Measurements from ENCODE around the gene YEATS4.

The YEATS4 gene

DNA sequence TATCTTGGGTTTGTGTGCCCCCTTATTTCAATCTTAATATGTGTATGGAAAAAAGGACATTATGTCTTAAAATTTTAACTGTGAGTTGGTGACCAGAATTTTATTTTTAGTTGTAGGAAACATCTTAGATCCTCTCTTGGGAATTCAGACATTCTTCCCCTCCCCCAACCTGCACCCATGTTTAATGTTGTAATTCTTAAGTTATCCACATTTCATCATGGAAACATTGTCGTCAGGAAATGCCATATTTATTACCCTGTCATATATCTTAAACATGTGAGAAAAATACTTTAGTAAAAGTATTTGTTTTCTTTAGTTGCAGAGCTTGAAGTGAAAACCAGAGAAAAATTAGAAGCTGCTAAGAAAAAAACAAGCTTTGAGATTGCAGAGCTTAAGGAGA, 30.3 kb downstream of the YEATS4 start:
- Histone ChIP-seq H4K91ac (ENCODE audit: low read depth, low read length, poor library complexity) (no peak overlapping the region), H3K27me3 (ENCODE audit: control insufficient read depth in 3 of 3, insufficient read depth in 3 of 3, low read depth in 1 of 3, low read length in 3 of 3) (no peaks in the 10 kb centered on the region), H3K4me3 (ENCODE audit: low read length in 2 of 2) (no peak overlapping the region), H3K36me3 (replicated peaks in 1 of 2; ENCODE audit: control insufficient read depth in 2 of 2, insufficient read depth in 2 of 2, low read length in 2 of 2) (peaks cover 0 to 63% of the 10 kb centered on the region in 2 donors), H3K4me1 (ENCODE audit: control insufficient read depth in 2 of 2, insufficient read depth in 1 of 2, low read depth in 1 of 2, low read length in 2 of 2) (no peaks in the 10 kb centered on the region), H2BK15ac (ENCODE audit: low read length) (no peak overlapping the region), H2BK120ac (ENCODE audit: low read depth, low read length) (no peak overlapping the region), H2BK12ac (ENCODE audit: low read length) (no peak overlapping the region), H2BK5ac (ENCODE audit: low read length) (no peak overlapping the region), H3K79me1 (ENCODE audit: low read depth, low read length) (no peaks in the 10 kb centered on the region), H3K14ac (ENCODE audit: low read length) (no peak overlapping the region), H3K9ac (ENCODE audit: low read depth, low read length, poor library complexity) (no peak overlapping the region), H4K8ac (ENCODE audit: low read depth, low read length) (no peak overlapping the region), H3K23ac (ENCODE audit: low read depth, low read length, poor library complexity) (no peak overlapping the region), H3K4ac (ENCODE audit: low read length) (no peak overlapping the region), H3K18ac (ENCODE audit: low read length) (no peak overlapping the region), H2AFZ (ENCODE audit: low read length) (no peak overlapping the region), H3K27ac (replicated peaks; ENCODE audit: low read length) (no peak overlapping the region), H3K4me2 (ENCODE audit: insufficient read depth, low read length, poor library complexity, severe bottlenecking) (no peak overlapping the region), H2AK5ac (ENCODE audit: low read depth, low read length) (no peak overlapping the region), H3K9me3 (replicated peaks in 1 of 2; ENCODE audit: control insufficient read depth in 2 of 2, insufficient read depth in 1 of 2, low read depth in 1 of 2, low read length in 2 of 2) (no peaks in the 10 kb centered on the region)
- WGBS, 2 donors (ENCODE audit: extremely low coverage in 2 of 2, insufficient read length in 2 of 2, insufficient replicate concordance in 1 of 2) = no CpG with 5 or more reads among the region's 1 CpG
- no peak for DNase-seq (ENCODE audit: low spot score)

DNA sequence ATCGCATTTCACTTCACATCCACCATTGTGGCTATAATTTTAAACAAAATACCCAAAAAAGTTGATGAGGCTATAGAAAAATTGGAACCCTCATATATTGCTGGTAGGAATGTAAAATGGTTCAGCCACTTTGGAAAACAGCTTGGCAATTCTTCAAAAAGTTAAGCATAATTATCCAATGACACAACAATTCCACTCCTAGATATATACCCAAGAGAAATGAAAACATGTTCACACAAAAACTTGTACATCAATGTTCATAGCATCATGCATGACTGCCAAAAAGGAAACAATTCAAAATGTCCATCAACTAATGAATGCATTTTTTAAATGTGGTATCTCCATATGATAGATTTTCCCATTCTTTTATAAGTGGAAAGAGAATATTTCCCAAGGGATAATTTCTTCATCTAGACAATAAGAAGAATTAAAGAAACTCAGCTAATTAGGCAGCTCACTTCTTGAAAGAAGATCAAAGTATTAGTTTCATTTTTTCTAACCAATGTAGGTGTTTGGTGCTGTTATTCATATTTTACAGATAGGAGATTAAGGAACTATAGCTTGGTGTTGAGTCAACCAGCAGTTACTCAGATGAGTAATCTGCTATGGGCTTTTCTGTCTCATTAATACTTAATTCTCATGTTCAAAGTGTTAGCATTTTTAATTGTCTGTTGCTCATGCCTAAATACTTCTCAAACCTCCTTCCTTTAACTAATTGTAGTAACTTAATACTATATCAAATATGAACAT, 32.8 kb downstream of the YEATS4 start:
- Histone ChIP-seq H3K23ac (ENCODE audit: low read depth, low read length, poor library complexity) (no peak overlapping the region), H2BK12ac (ENCODE audit: low read length) (no peak overlapping the region), H3K36me3 (replicated peaks in 1 of 2; ENCODE audit: control insufficient read depth in 2 of 2, insufficient read depth in 2 of 2, low read length in 2 of 2) (peaks cover 0 to 57% of the 10 kb centered on the region in 2 donors), H3K79me1 (ENCODE audit: low read depth, low read length) (no peaks in the 10 kb centered on the region), H3K9me3 (replicated peaks in 1 of 2; ENCODE audit: control insufficient read depth in 2 of 2, insufficient read depth in 1 of 2, low read depth in 1 of 2, low read length in 2 of 2) (peaks cover 2 to 11% of the 10 kb centered on the region in 2 donors), H3K27ac (replicated peaks; ENCODE audit: low read length) (no peak overlapping the region), H2AK5ac (ENCODE audit: low read depth, low read length) (no peak overlapping the region), H3K4me1 (ENCODE audit: control insufficient read depth in 2 of 2, insufficient read depth in 1 of 2, low read depth in 1 of 2, low read length in 2 of 2) (no peaks in the 10 kb centered on the region), H3K4me2 (ENCODE audit: insufficient read depth, low read length, poor library complexity, severe bottlenecking) (no peak overlapping the region), H3K27me3 (ENCODE audit: control insufficient read depth in 3 of 3, insufficient read depth in 3 of 3, low read depth in 1 of 3, low read length in 3 of 3) (no peaks in the 10 kb centered on the region), H2BK120ac (ENCODE audit: low read depth, low read length) (no peak overlapping the region), H3K4me3 (ENCODE audit: low read length in 2 of 2) (no peak overlapping the region), H3K9ac (ENCODE audit: low read depth, low read length, poor library complexity) (no peak overlapping the region), H4K8ac (ENCODE audit: low read depth, low read length) (no peak overlapping the region), H2BK15ac (ENCODE audit: low read length) (no peak overlapping the region), H3K18ac (ENCODE audit: low read length) (no peak overlapping the region), H3K14ac (ENCODE audit: low read length) (no peak overlapping the region), H3K4ac (ENCODE audit: low read length) (no peak overlapping the region), H2BK5ac (ENCODE audit: low read length) (no peak overlapping the region), H4K91ac (ENCODE audit: low read depth, low read length, poor library complexity) (no peak overlapping the region), H2AFZ (ENCODE audit: low read length) (no peak overlapping the region)
- WGBS, 2 donors (ENCODE audit: extremely low coverage in 2 of 2, insufficient read length in 2 of 2, insufficient replicate concordance in 1 of 2) = no CpG with 5 or more reads among the region's 1 CpG
- DNase-seq (ENCODE audit: low spot score) = no peak

DNA sequence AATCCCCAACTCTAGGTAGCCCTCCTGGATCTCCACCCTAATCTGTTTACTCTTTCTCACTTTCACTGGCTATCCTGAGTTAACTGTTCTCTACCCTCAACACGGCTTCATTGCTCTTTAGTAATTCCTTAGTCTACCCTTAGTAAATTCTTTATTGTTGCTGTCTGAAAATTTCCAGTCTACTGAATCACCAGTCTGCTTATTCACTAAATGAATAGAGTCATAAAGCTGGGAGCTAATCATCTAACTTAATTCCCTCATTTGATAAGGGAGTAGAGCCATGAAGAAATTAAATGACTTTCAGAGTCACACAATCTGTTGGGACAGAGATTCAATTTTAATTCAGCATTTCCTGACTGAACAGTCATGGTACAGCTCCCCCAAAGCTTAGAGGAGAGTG, 36.5 kb downstream of the YEATS4 start:
- Histone ChIP-seq H3K9ac (ENCODE audit: low read depth, low read length, poor library complexity) (no peak overlapping the region), H2AK5ac (ENCODE audit: low read depth, low read length) (no peak overlapping the region), H2BK120ac (ENCODE audit: low read depth, low read length) (no peak overlapping the region), H2AFZ (ENCODE audit: low read length) (no peak overlapping the region), H4K8ac (ENCODE audit: low read depth, low read length) (no peak overlapping the region), H3K14ac (ENCODE audit: low read length) (no peak overlapping the region), H4K91ac (ENCODE audit: low read depth, low read length, poor library complexity) (no peak overlapping the region), H3K18ac (ENCODE audit: low read length) (no peak overlapping the region), H3K23ac (ENCODE audit: low read depth, low read length, poor library complexity) (no peak overlapping the region), H3K36me3 (replicated peaks in 1 of 2; ENCODE audit: control insufficient read depth in 2 of 2, insufficient read depth in 2 of 2, low read length in 2 of 2) (peaks cover 0 to 34% of the 10 kb centered on the region in 2 donors), H3K79me1 (ENCODE audit: low read depth, low read length) (no peaks in the 10 kb centered on the region), H2BK15ac (ENCODE audit: low read length) (no peak overlapping the region), H3K4ac (ENCODE audit: low read length) (no peak overlapping the region), H2BK12ac (ENCODE audit: low read length) (no peak overlapping the region), H3K4me1 (ENCODE audit: control insufficient read depth in 2 of 2, insufficient read depth in 1 of 2, low read depth in 1 of 2, low read length in 2 of 2) (no peaks in the 10 kb centered on the region), H3K4me3 (ENCODE audit: low read length in 2 of 2) (no peak overlapping the region), H3K27ac (replicated peaks; ENCODE audit: low read length) (no peak overlapping the region), H3K4me2 (ENCODE audit: insufficient read depth, low read length, poor library complexity, severe bottlenecking) (no peak overlapping the region), H3K9me3 (replicated peaks in 1 of 2; ENCODE audit: control insufficient read depth in 2 of 2, insufficient read depth in 1 of 2, low read depth in 1 of 2, low read length in 2 of 2) (peaks cover 2 to 16% of the 10 kb centered on the region in 2 donors), H3K27me3 (ENCODE audit: control insufficient read depth in 3 of 3, insufficient read depth in 3 of 3, low read depth in 1 of 3, low read length in 3 of 3) (no peaks in the 10 kb centered on the region), H2BK5ac (ENCODE audit: low read length) (no peak overlapping the region)
- DNase-seq (ENCODE audit: low spot score) = no peak
- WGBS, 2 donors (ENCODE audit: extremely low coverage in 2 of 2, insufficient read length in 2 of 2, insufficient replicate concordance in 1 of 2) = no CpG with 5 or more reads among the region's 1 CpG

DNA sequence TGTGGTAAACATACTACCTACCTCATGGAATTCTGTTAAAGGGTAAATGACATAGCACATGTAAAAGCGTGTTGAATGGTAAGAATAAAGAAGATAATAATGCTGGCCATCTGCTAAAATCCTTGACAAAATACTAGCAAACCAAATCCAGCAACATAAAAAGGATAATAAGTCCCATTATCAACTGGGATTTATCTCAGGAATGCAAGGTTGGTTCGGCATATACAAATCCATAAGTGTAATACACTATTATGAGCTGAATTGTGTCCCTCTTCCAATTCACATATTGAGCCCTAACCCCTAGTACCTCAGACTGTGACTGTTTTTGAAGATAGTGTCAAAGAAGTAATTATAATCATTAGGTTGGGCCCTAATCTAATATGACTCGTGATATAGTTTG, 37.4 kb downstream of the YEATS4 start:
- H2BK12ac ChIP-seq (ENCODE audit: low read length) = no peak overlapping the region
- no CpG with 5 or more reads among the region's 3 CpGs for WGBS, 2 donors (ENCODE audit: extremely low coverage in 2 of 2, insufficient read length in 2 of 2, insufficient replicate concordance in 1 of 2)
- no peak overlapping the region for H3K27ac ChIP-seq (replicated peaks; ENCODE audit: low read length)
- no peak overlapping the region for H2AK5ac ChIP-seq (ENCODE audit: low read depth, low read length)
- no peaks in the 10 kb centered on the region for H3K4me1 ChIP-seq (ENCODE audit: control insufficient read depth in 2 of 2, insufficient read depth in 1 of 2, low read depth in 1 of 2, low read length in 2 of 2)
- no peak overlapping the region for H4K91ac ChIP-seq (ENCODE audit: low read depth, low read length, poor library complexity)
- no peak for DNase-seq (ENCODE audit: low spot score)
- H2BK5ac ChIP-seq (ENCODE audit: low read length) = no peak overlapping the region
- H2BK120ac ChIP-seq (ENCODE audit: low read depth, low read length) = no peak overlapping the region
- no peak overlapping the region for H2BK15ac ChIP-seq (ENCODE audit: low read length)
- no peak overlapping the region for H3K14ac ChIP-seq (ENCODE audit: low read length)
- H3K9ac ChIP-seq (ENCODE audit: low read depth, low read length, poor library complexity) = no peak overlapping the region
- no peaks in the 10 kb centered on the region for H3K79me1 ChIP-seq (ENCODE audit: low read depth, low read length)
- H3K23ac ChIP-seq (ENCODE audit: low read depth, low read length, poor library complexity) = no peak overlapping the region
- no peak overlapping the region for H3K4me3 ChIP-seq (ENCODE audit: low read length in 2 of 2)
- H3K4me2 ChIP-seq (ENCODE audit: insufficient read depth, low read length, poor library complexity, severe bottlenecking) = no peak overlapping the region
- H3K36me3 ChIP-seq (replicated peaks in 1 of 2; ENCODE audit: control insufficient read depth in 2 of 2, insufficient read depth in 2 of 2, low read length in 2 of 2) = peaks cover 0 to 25% of the 10 kb centered on the region in 2 donors
- H3K27me3 ChIP-seq (ENCODE audit: control insufficient read depth in 3 of 3, insufficient read depth in 3 of 3, low read depth in 1 of 3, low read length in 3 of 3) = no peaks in the 10 kb centered on the region
- no peak overlapping the region for H3K18ac ChIP-seq (ENCODE audit: low read length)
- peaks cover 2 to 16% of the 10 kb centered on the region in 2 donors for H3K9me3 ChIP-seq (replicated peaks in 1 of 2; ENCODE audit: control insufficient read depth in 2 of 2, insufficient read depth in 1 of 2, low read depth in 1 of 2, low read length in 2 of 2)
- H3K4ac ChIP-seq (ENCODE audit: low read length) = no peak overlapping the region
- H4K8ac ChIP-seq (ENCODE audit: low read depth, low read length) = no peak overlapping the region
- no peak overlapping the region for H2AFZ ChIP-seq (ENCODE audit: low read length)

Data from neuronal stem cell (in vitro differentiated cells).